Fibroblast of peridontal ligament (primary cell): Measurements from ENCODE around the gene TSACC.
A peak's percentile ranks its signal among the peaks of the same experiment; 100 is the strongest.
"Not testable (repeated sequence)": the region's sequence is repeated elsewhere in the genome, so short reads cannot be mapped to it uniquely, and the experiment has no call there.

Source experiments
- DNase-seq: peaks from one replicate; pipeline ENCODE4 v3.0.0-alpha.2; 2010; ENCODE audit errors: extremely low read depth

TSACC gene

DNA sequence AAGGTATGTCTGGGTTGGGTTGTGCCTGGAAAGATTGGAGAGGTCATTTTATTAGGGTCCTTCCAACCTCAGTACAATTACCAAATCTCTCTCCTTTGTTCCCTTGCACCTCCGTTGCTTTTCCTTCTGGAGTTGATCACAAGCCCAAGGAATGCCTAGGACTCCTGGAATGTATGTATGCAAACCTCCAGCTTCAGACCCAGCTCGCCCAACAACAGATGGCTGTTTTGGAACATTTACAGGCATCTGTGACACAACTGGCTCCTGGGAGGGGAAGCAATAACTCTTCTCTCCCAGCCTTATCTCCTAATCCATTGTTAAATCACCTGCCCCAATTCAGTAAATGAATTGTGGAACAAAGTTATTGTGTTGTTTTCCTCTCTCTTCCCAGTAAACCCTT, 8.3 kb downstream of the TSACC start:
- peak; percentile 86 for DNase-seq

DNA sequence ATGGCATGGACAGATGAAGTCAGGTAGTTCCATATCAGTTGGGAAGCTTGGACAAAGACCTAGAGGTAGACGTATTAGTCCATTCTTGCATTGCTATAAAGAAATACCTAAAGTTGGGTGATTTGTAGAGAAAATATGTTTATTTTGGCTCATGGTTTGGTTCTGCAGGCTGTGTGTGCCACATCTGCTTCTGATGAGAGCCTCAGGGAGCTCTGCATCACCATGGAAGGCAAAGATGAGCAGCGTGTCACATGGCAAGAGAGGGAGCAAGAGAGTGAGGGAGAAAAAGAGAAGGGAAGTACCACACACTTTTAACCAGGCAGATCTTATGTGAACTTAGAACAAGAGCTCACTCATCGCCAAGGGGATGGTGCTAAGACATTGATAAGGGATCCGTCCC, 9.0 kb downstream of the TSACC start:
- DNase-seq: peak; percentile 92

GRCh38 chr1:156352481-156352880, 14.2 kb downstream of the TSACC start:
- not testable (repeated sequence) for DNase-seq

DNA sequence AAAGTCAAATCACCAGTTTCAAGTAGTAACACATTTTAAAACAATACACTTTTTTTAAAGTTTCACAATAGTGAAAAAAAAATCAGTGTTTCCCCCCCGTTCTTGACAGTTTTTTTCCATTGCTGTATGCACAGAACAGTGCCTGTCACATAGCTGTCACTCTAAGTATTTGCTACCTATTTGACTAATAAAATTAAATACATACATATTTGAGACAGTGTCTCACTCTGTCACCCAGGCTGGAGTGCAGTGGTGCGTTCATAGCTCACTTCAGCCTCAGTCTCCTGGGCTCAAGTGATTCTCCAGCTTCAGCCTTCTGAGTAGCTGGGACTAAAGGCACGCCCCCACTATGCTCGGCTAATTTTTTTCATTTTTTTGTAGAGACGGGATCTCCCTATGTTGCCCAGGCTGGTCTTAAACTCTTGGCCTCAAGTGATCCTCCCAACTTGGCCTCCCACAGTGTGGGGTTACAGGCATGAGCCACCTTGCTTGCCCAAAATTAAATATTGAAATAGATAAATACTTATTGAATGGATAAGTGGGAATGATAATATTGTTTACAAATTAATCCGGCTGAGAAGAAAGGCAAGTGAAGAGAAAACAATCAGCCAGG, 18.0 kb downstream of the TSACC start:
- DNase-seq: no peak

GRCh38 chr1:156356875-156357534, 18.7 kb downstream of the TSACC start:
- no peak for DNase-seq

DNA sequence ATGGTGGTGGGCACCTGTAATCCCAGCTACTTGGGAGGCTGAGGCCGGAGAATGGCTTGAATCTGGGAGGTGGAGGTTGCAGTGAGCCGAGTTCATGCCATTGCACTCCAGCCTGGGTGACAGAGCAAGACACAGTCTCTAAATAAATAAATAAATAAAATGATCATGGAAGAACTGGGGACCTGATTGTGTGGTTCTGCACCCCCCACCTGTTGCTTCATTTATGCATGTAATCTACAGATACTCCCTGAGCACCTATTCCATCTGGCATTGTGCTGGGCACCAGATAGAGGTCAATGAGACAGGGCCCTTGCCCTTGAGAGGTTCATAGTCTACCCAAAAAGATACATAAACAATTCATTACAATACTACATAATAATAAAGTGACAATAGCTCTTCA, 19.7 kb downstream of the TSACC start:
- DNase-seq: no peak

- no peak for DNase-seq
Observed at GRCh38 chr1:156358641-156359040, 20.3 kb downstream of the TSACC start.

DNA sequence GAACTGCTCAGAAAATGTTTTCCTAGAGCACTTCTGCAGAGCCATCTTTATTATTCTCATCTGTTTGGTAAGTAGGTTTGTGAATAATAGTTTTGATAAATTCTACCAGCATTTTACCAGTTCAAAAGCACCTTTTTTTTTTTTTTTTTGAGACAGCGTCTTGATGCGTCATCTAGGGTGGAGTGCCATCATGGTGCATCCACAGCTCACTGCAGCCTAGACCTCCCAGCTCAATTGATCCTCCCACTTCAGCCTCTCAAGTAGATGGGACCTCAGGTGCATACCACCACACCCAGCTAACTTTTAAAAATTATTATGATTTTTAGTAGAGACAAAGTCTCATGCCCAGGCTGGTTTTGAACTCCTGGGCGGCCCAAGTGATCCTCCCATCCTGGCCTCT, 20.9 kb downstream of the TSACC start:
- no peak for DNase-seq

- peak; percentile 72 for DNase-seq
Observed at GRCh38 chr1:156359973-156360372, 21.6 kb downstream of the TSACC start.

DNA sequence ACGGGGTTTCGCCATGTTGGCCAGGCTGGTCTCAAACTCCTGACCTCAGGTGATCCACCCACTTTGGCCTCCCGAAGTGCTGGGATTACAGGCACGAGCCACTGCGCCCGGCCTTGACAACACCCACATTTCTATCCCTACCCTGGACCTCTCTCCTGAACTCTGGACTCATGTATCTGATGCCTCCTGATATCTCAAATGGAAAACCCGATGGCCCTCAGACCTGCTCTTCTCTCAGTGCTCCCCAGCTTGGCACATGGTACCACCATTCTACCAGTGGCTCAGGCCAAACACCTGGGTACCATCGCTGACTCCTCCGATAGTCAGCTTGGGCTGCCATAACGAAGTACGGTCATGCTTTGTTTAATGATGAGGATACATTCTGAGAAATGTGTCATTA, 22.2 kb downstream of the TSACC start:
- no peak for DNase-seq

DNA sequence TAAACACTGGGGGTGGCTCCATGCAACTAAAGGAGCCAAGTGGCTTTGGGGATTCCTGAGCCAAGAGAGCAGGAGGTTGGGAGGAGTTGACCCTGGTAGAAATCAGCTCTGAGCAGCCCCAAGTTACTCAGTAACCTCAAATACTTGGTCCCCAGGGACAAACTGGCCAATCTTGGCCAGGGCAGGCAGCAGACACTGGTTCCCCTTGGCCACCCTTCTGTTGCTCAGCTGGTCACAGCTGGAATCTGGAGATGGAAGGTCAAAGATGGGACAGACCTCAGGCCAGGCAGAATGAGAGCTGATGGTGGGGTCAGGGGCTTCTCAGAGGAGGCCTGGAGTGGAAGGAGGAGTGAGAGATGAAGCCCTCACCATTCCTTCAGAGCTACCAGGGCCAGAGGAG, 27.4 kb downstream of the TSACC start:
- no peak for DNase-seq

- no peak for DNase-seq
Observed at GRCh38 chr1:156366378-156367166, 28.2 kb downstream of the TSACC start.

DNA sequence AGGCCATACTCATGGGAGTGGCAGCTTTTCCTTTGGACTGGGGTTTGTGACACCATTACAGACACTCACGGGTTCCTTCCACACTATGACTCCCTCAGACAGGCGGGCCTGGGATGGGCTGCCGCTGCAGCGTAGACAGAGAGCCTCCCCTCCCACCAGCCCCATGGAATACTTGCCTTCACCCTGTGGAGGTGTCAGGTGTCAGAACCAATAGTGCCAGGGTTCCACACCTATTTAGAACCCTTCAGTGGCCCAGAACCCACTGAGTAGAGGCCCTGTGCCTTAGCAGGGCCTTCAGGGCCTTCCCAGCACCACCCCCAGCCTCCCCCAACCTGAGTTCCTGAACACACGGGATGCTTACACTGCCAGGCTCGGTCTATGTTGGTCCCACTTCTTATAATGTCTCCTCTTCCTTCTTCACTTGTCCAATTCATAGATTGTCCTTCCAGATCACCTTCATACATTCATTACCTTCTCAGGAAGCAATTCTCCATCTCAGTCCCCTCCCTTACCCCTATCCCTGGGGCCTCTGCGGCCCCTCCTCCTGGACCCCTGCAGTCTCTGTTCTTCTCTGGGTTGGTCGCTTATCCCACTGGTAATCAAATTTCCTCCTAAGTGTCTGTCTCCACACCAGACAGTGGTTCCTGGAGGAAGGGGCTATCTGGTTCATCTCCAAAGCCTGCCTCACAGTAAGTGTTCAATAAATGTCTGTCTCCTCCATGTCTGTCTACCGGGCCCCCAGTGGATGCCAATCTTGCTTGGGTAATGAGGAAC, 29.2 kb downstream of the TSACC start:
- no peak for DNase-seq

GRCh38 chr1:156368157-156368658, 29.9 kb downstream of the TSACC start:
- no peak for DNase-seq

DNA sequence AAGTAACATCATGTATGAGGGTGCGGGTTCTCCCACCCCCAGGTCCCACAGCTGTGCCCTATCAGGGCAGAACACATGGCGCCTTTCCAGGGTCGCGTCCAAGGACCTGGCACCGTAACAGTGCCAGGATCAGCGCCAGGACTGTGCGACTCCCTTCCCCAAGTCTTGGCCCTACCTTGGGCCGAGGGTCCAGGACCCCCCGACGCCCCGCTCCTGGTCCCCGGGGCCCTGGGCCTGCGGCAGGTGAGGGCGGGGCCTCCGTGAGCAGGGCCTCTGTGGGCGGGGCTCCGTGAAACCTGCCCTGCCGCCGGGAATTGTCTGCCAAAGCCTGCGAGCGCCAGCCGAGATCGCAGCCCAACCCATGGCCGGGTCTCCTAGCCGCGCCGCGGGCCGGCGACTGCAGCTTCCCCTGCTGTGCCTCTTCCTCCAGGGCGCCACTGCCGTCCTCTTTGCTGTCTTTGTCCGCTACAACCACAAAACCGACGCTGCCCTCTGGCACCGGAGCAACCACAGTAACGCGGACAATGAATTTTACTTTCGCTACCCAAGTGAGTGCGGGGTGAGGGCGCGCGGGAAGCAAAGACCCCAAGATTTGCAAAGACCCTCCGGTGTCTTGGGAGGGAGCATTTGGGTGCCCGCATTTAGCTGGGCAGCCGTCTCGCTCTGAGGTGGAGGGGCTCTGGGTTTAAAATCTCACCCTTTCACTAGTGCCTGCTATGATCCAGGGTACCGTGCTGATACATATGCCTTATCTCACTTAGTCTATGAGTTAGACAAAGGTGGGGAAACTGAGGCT, 30.8 kb downstream of the TSACC start, which contains the start of gene RHBG:
TSS of gene RHBG (plus strand) at position 323 of the 796 bp plus-strand sequence. CDS start at position 362, 39 bp downstream.
- DNase-seq: peak; percentile 10

GRCh38 chr1:156369685-156370286, 31.5 kb downstream of the TSACC start:
- not testable (repeated sequence) for DNase-seq

DNA sequence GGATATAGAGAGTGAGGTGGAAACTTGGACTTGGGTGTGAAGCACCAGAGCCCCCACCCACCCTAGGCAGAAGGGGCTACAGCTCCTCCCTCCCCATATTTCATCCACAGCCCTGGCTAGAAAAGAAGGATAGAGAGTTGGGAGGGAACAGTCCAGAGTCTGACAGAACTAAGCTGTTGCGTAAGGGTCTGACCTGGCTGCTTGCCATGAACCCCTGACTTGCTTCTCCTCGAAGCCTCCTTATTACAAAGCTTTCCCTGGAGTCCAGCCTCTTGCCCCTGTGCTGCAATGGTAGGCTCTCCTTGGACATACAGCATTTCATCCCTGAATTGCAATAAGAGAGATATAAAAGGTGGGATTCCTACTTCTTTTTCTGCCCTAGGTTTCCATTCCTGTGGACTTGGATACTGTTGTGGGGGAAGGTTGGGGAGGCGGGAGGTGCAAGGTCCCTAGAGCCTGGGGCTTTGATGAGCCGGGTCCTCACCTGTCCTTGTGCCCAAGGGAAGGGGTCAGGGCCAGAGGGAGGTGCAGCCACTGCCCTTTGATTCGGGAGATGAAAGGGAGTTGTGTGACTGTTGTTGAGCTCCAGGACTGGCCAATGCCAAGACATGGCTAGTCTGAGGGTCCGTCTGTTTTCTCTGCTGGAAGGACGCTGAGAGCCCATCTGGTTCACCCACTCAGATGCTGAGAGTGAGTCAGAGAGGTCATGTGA, 33.4 kb downstream of the TSACC start:
- peak; percentile 59 for DNase-seq

GRCh38 chr1:156372265-156372586, 33.9 kb downstream of the TSACC start:
- DNase-seq: peak; percentile 30

DNA sequence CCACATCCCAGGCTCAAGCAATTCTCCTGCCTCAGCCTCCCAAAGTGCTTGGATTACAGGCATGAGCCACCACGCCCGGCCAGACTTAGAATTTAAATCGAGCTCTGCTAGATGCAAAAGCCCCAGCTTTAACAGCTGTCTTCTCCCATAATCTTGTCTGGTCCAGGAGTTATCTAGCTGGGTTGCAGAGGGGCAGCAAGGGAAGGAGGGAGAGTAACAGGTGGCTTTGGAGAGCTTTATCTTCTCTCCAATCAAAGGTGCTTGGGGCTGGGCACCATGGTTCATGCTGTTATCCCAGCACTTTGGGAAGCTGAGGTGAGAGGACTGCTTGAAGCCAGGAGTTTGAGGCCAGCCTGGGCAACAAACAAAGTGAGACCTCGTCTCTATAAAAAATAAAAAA, 34.5 kb downstream of the TSACC start:
- DNase-seq: no peak

DNA sequence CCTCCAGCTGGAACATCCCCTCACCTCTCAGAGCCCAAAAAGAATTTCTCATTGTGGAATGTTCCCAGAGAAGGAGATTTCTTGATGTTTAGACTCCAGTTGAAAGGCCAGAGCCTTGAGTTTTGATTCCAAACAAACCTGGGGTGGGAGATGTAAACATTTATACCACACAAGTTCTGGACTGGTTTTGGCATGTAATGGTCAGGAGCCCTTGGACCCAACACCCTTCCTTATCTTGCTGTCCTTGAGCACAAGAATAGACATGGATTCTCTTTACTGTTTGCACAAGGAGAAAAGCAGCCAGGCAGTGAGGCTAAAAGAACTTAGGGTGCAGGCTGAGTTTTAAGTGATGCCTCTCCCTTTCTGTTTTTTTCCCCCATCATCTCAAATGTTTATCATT, 35.2 kb downstream of the TSACC start:
- DNase-seq: no peak
